CD4-positive, alpha-beta T cell treated with Interferon alpha-2 for 1 hour (primary cell): ENCODE results near the gene RNF4.
A peak's percentile ranks its signal among the peaks of the same experiment; 100 is the strongest.
"Not testable (repeated sequence)": the region's sequence is repeated elsewhere in the genome, so short reads cannot be mapped to it uniquely, and the experiment has no call there.

Source experiments
- DNase-seq, 2 donors: peaks; one replicate each; pipeline ENCODE4 v3.0.0-alpha.2; 2020 to 2022

RNF4 gene

GRCh38 chr4:2459589-2460349, 9.1 kb upstream of the RNF4 start:
- no peak for DNase-seq

DNA sequence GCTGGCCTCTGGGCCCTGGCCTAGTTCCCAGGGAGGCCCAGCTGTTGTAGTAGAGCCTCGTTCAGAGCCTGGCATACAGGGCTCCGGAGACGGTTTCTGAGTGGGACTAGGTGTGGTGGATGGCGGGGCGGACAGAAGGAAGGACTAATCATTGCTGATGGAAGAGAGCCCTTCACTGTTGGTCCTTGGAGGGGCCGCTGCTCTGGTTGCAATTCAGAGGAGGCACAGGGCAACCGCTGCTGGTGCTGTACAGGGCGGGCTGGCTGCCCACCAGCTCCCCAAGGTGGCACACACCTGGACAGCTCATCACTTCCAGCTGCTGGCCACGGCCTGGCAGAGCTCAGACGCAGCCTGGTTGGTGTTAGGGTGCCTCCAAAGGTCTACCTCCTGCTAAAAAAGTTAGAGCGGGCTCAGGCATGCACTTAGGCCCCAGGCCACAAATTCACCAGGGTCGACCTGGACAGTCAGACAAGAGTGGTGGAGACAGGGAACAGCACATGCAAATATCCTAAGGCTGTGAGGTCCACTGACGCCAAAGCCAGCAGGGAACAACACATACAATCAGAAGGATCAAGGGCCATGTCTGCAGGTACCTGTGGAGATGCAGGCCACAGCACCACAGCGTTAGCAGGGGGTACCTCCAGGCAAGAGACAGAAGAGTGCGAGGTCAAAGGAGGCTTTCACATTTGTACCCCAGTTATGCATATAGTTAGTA, 7.5 kb upstream of the RNF4 start:
- no peak for DNase-seq

- peak; percentile 63 to 73 for DNase-seq
These were observed 6.5 kb upstream of the RNF4 start for GRCh38 chr4:2462218-2462991.

DNA sequence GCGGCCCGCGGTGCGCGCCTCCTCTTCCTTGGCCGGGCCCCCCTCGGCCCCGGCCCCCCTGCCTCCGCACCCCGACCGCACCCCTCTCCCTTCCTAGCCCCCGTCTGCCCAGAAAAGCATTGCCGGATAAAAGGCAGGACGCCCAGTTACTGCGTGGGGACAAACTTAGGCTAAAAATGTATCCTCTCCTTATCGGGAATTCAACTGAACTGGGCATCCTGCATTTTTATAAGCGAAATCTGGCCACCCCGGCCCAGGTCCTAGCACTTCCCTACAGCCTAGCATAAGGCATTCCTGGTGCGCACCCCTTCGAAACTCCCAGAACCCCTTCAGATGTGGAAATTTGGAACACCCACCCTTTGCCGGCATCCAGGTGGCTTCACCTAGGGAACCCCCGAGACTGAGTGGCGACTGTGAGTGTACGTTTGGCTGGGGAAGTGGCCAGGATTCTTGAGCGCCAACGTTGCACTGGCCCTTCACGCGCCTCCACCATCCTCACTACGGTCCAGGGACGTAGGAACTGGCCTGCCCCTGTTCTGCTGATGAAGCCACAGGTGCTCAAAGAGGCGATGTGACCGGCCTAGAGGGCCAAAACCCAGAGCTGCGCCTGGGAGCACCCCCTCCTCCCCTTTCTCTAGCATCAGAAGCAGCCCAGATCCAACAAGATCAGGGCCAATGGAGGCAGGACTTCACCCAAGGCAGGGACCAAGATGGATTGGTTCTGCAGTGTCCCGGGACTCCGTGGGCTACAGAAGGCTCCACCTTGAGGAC, 5.7 kb upstream of the RNF4 start:
- no peak for DNase-seq

DNA sequence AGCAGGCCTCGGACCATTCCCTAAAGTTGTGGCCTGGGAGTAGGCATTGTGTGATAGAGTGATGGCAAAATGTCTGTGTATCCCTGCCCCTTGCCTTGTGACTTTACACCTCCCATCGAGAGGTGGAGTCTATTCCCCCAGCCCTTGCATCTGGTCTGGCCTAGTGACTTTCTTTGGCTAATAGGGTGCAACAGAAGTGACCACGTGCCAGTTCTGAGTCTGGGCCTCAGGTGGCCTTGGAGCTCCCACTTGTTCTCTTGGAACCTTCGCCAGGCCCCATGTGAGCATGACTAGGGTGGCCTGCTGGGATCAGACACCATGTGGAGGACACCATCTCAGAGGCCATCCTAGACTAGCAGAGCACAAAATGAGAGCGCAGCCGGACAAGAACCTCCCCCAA, 3.9 kb upstream of the RNF4 start:
- DNase-seq: no peak

DNA sequence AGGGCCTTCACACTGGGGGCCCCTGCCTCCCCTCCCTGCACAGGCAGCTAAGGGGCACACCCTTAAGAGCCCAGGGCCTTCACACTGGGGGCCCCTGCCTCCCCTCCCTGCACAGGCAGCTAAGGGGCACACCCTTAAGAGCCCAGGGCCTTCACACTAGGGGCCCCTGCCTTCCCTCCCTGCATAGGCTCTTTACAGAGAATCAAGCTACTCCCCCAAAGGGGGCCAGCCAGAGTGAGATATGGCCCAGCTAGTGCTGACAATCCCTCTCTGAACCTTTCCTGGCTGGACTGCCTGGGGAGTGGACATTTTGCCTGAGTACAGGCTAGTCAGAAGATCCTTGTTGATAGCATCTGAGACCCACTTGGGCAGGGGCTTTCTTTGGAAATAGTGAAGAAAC, 3.4 kb upstream of the RNF4 start:
- not testable (repeated sequence) for DNase-seq

DNA sequence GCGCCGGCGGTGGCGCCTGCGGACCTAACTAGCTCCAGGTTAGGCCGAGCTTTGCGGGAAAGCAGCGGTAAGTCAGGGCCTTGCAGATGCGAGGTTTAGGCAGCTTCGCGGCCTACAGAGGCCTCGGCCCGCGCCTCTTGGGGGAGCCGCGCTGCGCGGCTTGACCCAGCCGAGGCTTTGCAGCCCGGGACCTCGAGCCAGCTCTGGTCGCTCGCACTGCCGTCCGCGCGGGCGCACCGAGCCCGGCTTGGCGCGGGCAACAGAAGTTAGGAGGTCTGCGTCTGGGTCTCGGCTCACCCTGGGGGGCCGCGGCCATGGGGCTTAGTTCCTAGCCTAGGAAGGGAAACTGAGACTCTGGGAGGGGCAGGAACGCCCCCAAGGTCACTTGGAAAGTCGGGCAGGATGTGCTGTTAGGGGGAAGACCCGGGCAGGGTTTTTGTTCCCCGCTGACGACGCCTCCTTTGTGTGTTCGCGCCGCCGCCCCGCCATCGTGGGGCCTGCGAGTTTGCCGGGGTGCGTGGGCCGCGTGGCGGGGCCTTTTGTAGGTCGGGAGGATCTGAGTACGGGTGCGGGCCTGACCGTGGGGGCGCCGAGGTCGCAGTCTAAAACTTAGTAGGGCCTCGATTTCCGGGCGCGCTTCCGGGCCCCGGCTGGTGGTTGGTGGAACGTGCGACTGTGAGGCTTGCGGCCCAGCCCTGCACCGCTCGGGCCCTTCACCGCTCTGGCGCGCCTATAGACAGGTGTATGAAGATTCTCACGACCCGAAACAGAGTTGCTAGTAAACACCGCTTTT, 482 bp downstream of the RNF4 start:
- DNase-seq: peak; percentile 59 to 76

- no peak for DNase-seq
These were observed 1.9 kb downstream of the RNF4 start for GRCh38 chr4:2470791-2471190.

DNA sequence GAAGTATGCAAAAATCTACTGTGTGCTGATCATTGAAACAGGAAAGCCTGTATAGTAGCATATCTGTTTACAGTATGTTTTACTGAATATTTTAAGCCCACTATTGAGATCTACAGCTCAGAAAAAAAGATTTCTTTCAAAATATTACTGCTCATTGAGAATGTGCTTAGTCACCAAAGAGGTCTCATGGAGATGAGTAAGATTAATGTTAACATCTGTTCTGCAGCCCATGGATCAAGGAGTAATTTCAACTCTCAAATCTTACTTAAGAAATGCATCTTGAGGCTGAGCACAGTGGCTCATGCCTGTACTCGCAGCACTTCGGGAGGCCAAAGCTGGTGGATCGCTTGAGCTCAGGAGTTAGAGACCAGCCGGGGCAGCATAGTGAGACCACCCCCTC, 3.3 kb downstream of the RNF4 start:
- DNase-seq: no peak

DNA sequence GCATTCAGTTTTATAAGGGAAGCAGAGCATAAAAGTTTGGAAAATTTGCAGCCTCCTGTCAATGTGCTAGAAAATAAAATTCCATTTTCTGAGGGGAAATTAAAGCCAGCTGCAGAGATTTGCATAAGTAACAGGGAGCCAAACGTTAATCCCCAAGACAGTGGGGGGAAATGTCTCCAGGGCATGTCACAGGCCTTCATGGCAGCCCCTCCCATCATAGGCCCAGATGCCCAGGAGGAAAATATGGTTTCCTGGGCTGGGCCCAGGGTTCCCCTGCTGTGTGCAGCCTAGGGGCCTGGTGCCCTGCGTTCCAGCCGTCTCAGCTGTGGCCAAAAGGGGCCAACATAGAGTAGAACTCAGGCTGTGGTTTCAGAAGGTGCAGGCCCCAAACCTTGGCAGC, 9.3 kb downstream of the RNF4 start:
- DNase-seq: no peak

GRCh38 chr4:2480649-2481048, 11.7 kb downstream of the RNF4 start:
- no peak for DNase-seq

- DNase-seq: no peak
These were observed 13.3 kb downstream of the RNF4 start for GRCh38 chr4:2482192-2482591.

GRCh38 chr4:2482693-2483092, 13.8 kb downstream of the RNF4 start:
- peak in 1 of 2 donors; percentile 33 for DNase-seq

DNA sequence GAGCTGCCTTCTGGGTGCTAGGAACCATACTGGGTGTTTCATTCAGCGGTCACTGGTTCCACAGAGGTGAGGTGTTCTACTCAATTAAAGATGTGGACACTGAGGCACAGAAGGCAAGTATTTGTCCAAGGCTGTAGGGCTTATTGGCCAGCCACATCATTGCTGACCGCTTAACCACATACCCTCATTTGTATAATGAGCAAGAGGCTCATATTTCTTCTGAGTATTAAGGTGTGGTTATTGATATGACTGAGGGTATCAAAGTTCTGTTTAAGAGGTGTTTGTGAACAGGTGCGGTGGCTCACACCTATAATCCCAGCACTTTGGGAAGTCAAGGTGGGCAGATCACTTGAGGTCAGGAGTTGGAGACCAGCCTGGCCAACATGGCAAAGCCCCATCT, 14.3 kb downstream of the RNF4 start:
- DNase-seq: no peak

DNA sequence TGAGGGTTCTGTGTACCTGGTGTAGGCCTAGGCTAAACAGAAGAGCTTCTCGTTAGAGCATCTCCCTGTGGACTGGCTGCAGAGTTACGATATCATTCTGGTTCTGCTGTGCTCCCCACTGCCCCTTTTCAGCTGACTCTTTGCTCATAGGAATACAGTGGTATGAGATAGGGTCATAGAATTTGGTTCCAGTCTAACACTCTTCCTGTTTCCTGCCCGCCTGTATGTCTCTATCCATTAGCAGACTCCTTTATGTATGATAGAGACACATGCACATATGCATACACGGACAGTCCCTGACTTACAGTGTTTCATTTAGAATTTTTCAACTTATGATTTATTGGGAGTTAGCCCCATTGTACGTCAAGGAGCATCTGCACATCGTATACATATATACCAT, 15.3 kb downstream of the RNF4 start:
- no peak for DNase-seq

- peak; percentile 69 to 78 for DNase-seq
These were observed 16.1 kb downstream of the RNF4 start for GRCh38 chr4:2484993-2485392.

DNA sequence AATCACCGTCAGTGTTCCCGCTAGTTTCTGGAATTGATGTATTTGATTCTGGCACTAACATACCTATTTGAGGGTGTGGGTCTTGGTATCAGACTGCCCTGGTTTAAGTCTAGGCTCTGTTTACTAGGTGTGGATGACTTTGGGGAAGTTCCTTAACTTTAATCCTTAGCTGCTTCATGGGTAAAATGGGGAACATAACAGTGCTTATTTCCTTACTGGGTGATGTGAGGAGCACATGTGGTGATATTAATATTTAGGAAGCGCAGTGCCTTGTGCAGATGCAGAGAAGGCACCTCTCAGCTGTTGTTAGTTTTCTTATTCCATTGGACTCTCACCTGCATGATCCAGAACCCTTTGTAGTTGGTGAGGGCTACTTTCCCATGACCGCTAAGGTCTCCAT, 17.1 kb downstream of the RNF4 start:
- no peak for DNase-seq

DNA sequence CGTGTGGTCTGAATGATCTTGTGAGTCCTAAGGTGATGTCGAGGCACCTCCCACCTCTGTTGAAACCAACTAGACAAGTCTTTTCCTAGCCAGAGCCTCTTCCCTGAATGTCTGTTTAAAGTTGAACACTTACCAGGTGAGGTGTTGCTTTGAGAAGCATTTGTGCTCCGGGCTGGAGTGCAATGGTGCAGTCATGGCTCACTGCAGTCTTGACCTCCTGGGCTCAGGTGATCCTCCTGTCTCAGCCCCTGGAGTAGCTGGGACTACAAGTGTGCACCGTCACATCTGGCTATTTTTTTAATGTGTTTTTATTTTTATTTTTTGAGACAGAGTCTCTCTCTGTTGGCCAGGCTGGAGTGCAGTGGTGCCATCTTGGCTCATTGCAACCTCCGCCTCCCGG, 18.1 kb downstream of the RNF4 start:
- DNase-seq: no peak

- peak in 1 of 2 donors; percentile 20 for DNase-seq
These were observed 18.7 kb downstream of the RNF4 start for GRCh38 chr4:2487632-2488031.

DNA sequence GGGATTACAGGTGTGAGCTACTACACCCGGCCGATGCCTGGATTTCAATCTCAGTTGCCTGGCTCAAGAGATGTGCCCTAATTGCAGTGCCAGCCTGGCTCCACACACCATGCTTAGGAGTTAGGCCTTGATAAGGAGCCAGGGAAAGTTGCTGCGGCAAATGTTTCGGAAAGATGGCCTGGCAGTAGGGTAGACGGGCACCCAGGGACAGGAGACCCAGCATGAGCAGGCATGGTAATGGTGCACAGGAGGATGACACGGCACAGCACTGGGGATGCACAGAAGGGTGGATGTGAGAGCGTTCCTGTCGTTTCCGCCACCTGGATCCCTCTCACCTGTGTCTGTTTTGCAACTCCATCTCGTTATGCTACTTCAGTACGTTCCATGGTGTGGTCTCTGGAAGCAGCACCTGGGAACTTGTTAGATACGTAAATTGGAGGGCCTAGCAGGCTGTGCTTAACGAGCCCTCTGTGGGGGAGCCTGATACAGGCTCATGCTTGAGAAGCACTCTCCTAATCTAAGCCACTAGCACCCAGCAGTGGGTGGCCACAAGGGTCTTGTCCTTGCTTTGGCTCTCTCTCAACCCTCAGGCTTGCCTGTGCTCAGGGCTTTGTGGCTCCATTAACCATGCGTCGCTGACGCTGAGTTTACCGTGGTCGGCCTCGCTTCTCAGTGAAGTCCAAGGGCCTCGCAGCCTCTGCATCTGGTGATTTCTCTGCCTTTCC, 20.3 kb downstream of the RNF4 start:
- DNase-seq: no peak

DNA sequence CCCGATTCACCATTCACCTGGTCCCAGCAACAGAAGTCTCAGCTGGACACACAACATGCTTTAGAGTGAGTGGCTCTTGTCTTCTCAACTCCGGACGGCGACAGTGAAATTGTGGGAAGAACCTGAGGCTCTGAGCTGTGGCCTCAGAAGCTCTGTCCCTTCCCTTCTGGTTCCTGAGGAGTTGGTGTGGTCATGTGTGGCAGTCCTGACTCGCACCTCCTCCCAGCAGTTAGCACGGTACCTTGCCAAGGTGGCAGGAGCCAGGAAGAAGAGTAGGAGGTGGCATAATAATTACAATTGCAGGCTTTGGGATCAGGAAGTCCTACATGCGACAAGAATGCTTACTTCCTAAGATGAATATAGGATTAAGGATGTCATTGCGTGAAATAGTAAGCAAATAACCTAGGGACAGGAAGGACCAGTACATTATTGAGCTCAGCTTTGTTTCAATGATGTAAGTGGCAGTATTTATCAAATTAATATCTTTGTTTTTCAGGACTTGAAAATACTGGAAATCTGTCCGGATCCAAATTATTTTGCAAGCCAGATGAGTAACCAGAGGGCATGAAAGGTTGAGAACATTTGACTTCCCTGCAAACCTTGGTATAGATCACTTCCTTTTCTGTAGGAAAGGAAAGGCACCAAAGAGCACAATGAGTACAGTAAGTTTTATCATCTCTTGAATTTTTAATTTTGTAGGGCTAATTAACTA, 21.1 kb downstream of the RNF4 start:
- DNase-seq: no peak
